Measurements from ENCODE around the gene TIAM2. TPM values are rescaled to one million over a fixed set of nuclear protein-coding genes. Genes with fewer than 3 reads are reported as not detected.
"Not testable (repeated sequence)": the region's sequence is repeated elsewhere in the genome, so short reads cannot be mapped to it uniquely, and the experiment has no call there.

TIAM2 gene
- total RNA-seq, 2 experiments from 2014 or later = 19.2 to 21.1 TPM

DNA sequence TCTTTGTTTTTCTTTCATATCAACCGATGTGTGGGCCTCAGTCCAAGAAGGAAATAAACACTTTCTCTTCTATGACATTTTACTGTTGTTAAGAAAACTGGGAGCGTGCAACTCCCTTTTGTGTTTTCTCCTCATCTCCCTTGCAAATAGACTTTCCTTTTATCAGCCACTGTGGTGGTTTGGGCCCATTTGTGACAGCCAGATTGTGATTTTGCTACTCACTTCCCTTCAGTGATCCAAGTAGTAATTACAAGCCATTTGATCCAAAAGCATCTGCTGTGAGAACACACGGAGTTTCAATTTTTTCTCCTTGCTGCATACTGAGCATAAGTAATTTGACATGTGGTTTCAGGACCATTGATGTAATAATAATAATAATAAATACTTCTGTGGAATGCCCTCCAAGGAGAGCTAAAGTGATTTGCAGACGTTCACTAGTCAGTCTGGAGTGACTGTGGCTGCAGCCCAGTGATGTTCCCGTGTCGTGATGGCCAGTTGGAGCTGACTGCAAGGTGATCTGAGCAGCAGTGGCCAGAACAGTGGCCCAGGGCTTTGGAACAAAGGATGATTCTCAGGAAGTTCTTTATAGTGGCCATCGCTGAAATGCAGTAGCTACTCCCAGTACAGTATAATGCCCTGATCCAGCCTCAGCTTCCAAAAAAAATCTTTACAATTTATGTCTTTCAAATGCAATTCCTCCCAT is 176.8 kb downstream of the TIAM2 start:
- ChIA-PET POLR2A (interaction anchor here (0.7 to 2.2 kb wide), 7 partner anchors 14 to 925 kb away, joined by 3 to 17 read pairs (median 4); no protein-coding TSS in a partner anchor), CTCF (interaction anchor here (0.7 to 3.1 kb wide), 7 partner anchors 13 to 243 kb away, joined by 3 to 17 read pairs (median 3); no protein-coding TSS in a partner anchor)

DNA sequence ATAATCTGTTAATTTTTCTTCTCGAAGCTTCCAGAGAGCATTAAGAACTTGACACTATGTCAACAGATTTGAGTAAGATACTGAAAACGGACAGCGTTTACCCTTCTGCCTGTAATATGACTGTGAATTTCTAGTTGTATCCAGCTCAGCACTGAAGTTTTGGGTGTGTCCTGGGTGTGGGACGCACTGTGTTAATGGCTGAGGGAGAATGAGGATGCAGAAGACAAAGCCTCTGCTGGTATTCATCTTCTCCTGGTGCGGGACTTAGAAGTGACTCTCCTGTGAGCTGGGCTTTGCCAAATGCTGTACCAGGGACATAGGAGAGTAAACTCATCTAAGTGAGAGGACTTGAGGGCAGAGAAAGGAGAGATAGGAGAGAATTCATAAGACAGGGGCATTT is 178.4 kb downstream of the TIAM2 start:
- ChIA-PET POLR2A (no interaction called here), CTCF (interaction anchor here (0.6 to 2.7 kb wide), 9 partner anchors 9 to 818 kb away, joined by 3 to 11 read pairs (median 5); no protein-coding TSS in a partner anchor)

DNA sequence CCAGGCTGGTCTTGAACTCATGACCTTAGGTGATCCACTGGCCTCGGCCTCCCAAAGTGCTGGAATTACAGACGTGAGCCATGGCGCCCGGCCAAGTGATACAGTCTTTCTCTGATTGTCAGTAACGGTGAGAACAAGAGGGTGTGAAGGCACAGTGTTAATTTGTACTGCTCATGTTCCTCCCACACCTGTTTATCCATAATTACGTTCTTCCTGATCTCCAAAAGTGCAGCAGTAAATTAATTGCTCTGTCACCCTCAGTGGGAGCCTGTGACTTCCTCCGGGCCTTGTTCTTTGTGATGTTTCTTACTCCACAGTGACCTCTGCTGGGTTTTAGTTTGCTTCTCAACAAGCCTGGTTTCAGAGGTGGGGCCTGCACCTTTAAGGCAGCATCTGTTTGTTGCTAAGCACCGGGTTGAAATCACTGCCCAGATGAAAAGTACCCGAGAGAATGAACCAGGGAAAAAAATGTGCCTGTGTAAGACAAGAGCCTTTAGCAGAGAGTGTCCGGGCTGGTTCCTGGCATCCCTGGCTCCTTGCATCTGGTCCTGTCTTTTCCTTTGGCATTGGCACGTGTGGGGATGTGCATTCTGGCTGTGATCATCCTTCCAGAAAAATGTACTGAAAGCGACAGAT is 179.6 kb downstream of the TIAM2 start:
- POLR2A ChIA-PET = no interaction called here
- CTCF ChIA-PET = interaction anchor here (1.0 to 1.2 kb wide), 2 partner anchors 21 to 246 kb away, joined by 6 to 7 read pairs; no protein-coding TSS in a partner anchor

DNA sequence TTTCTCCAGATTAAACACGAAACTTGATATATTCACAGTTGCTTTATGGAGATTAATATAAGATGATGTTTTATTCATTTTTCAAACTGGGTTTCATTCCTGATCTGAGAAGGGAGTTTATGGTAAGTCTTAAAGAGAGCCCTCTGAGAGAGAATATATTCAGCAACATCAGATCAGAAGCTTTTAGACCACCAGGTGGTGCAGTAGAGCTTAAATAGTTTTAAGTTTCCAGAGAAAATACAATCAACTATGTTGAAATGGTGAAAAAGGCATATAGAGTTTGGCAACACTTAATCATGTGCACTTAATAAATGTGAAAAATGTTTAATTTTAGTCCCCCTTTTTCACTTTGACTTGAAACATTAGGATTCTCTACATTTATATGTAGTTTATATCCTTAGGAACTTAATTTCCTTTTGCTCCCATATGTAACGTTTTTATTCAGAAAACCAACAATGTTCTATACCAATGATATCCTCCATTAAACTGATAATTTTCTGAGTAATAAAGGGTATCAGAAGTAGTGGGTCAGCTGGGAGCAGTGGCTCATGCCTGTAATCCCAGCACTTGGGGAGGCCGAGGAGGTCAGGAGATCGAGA is 182.3 kb downstream of the TIAM2 start:
- CTCF ChIA-PET = interaction anchor here (0.9 to 1.4 kb wide), 9 partner anchors 20 to 502 kb away, joined by 3 to 6 read pairs (median 4); no protein-coding TSS in a partner anchor
- POLR2A ChIA-PET = interaction anchor here (0.6 kb wide), 1 partner anchor 11 kb away, joined by 3 read pairs; no protein-coding TSS in a partner anchor

DNA sequence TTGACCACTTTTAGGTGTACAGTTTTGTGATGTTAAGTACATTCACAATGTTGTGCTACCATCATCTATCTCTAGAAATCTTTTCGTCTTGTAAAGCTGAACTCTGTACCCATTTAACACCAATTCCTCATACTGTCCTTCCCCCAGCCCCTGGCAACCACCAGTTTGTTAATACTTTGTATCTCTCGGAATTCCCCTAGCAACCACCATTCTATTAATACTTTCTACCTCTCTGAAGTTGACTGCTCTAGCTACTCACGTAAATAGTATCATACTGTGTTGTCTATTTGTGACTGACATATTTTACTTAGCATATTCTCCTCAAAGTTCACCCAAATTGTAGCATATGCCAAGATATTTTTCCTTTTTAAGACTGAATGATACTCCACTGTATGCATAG is 186.4 kb downstream of the TIAM2 start:
- ChIA-PET POLR2A (no interaction called here), CTCF (interaction anchor here (0.6 kb wide), 1 partner anchor 109 kb away, joined by 3 read pairs; no protein-coding TSS in a partner anchor)

DNA sequence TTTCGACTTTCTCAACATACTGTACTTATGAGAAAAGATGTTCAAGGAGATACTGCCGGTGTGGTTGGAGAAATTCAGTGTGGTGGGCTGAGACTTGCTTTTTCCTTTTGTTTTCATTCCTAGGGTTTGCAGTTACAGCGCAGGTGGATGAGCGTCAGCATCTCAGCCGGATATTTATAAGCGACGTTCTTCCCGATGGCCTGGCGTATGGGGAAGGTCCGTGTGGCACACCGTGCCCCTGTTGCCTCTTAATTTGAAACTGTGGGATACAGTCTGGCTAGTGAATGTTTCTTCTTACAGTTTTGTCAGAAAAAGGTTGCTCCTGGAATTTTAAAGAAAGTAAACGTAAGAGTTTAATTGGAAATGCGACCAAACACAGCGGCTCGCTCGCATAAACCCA is 187.0 kb downstream of the TIAM2 start:
- ChIA-PET POLR2A (no interaction called here), CTCF (interaction anchor here (0.6 kb wide), 1 partner anchor 108 kb away, joined by 3 read pairs; no protein-coding TSS in a partner anchor)

DNA sequence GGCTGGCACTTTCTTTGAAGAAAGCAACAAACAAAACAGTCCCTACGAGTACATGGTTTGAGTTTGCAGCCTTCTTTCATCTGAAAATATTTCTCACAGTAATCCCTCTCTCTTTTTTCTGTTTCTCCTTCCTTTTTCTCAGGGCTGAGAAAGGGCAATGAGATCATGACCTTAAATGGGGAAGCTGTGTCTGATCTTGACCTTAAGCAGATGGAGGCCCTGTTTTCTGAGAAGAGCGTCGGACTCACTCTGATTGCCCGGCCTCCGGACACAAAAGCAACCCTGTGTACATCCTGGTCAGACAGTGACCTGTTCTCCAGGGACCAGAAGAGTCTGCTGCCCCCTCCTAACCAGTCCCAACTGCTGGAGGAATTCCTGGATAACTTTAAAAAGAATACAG is 188.0 kb downstream of the TIAM2 start:
- POLR2A ChIA-PET = no interaction called here

DNA sequence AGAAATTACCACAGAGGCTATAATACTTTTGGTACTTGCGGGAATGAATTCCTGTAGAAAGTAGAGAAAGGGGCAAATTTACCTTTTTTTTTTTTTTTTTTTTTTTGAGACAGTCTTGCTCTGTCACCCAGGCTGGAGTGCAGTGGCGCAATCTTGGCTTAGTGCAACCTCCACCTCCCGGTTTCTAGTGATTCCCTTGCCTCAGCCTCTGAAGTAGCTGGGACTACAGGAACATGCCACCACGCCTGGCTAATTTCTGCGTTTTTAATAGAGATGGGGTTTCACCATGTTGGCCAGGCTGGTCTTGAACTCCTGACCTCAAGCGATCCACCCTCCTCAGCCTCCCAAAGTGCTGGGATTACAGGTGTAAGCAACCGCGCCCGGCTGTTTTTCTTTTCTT is 189.9 kb downstream of the TIAM2 start:
- POLR2A ChIA-PET, CTCF ChIA-PET: not testable (repeated sequence)

More for the DNA sequence above, 188.0 kb downstream of the TIAM2 start:
- CTCF ChIA-PET = no interaction called here

DNA sequence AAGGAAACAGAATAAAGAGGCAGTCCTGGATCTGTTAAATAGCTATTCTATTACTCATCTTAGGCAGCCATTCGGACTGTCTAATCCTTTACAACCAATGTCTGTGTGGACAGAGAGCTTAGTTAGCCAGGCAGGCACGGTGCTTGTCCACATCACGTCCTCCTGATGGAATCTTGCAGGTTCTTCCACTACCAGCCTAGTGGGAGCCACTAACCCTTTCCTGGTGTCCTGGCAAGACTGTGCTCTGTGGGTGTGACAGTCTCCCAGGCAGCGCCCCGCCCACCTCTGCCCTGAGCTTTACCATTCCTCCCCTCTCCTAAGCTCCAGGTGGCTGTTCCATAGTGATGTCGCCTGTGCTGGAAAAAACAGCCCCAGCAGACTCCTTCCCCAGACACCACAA is 190.4 kb downstream of the TIAM2 start:
- POLR2A ChIA-PET = interaction anchor here (1.0 kb wide), 1 partner anchor 15 kb away, joined by 5 read pairs; no protein-coding TSS in a partner anchor
- CTCF ChIA-PET = interaction anchor here (0.5 kb wide), 1 partner anchor 254 kb away, joined by 3 read pairs; no protein-coding TSS in a partner anchor

DNA sequence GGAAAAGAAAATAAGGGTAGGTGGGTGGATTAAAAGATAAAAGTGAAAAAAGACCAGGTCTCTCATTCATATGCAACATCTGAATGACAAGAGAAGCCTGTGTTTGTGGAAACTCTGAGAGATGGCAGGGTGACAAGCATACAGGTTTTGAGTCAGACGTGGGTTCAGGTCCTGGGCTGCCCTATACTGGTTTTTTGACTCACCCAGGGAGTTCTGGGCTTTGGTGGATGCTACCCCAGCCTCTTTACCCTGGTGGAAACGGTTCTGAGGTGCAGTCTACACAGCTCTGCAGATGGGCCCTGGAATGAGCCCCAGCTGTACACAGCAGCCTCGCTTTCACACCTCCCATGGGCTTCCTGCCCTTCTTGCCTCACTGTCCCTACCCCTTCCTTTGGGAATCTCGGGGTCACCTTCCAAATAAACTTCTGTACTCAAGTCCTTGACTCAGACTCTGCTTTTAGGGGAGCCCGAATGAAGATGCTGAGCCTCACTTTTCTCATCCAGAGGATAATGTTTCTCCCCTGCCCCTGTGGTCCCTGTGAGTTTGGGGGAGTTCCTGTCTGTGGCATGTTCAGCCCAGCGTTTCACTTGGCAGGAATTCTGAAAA is 191.0 kb downstream of the TIAM2 start:
- ChIA-PET POLR2A (interaction anchor here (1.0 kb wide), 1 partner anchor 15 kb away, joined by 5 read pairs; no protein-coding TSS in a partner anchor), CTCF (interaction anchor here (0.5 kb wide), 1 partner anchor 255 kb away, joined by 3 read pairs; no protein-coding TSS in a partner anchor)

DNA sequence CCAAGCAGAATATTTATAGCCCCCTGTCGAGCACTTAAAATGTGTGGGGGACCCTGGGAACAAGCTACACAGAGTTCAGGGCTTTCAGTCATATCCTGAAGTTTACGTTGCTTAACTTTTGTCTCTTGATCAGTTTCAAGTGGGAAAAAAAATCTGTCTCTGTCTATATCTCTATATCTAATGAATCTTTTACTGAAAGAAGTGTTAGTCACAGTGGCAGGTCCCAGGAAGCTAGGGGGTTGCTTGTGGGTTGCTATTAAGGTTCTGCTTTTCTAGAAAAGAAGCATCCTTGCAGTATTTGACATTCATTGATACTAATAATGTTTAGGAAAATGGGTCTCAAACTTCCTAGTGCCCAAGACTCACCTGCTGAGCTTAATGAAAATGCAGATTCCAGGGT is 192.0 kb downstream of the TIAM2 start:
- CTCF ChIA-PET = no interaction called here
- POLR2A ChIA-PET = interaction anchor here (0.6 kb wide), 1 partner anchor 271 kb away, joined by 7 read pairs; no protein-coding TSS in a partner anchor

DNA sequence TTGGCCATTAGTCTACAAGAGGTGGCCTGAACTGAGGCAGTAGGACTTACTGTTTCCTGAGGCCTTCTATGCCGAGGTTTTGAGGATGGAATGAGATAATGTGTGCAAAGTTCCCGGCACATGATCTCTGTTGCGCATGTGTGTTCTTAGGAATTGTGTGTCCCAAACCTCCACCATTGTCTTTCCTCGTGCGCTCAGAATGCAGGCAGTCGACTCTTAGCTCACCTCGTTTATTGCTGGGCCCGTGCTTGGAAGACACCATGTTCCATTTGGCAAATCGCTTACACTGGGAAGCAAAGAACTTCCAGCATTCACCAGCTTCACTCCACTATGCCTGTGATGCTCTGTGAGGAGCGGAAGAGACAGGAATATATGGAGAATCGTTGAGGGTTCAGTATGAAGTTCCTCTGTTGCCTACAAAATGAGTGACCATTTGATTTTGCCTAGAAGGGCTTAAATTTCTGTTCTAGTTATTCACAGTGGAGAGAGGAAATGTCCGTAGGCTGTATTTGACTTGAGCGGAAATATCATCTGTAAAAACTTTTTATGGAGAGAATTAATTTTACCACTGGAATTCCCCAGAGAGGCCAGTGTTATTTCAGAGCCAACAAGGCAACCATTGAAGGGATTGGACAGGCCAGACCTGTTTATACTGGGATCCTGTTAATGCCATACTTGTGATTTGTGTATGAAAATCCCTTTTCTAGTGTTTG is 193.0 kb downstream of the TIAM2 start:
- ChIA-PET CTCF (interaction anchor here (1.2 kb wide), 1 partner anchor 19 kb away, joined by 3 read pairs; no protein-coding TSS in a partner anchor), POLR2A (no interaction called here)

DNA sequence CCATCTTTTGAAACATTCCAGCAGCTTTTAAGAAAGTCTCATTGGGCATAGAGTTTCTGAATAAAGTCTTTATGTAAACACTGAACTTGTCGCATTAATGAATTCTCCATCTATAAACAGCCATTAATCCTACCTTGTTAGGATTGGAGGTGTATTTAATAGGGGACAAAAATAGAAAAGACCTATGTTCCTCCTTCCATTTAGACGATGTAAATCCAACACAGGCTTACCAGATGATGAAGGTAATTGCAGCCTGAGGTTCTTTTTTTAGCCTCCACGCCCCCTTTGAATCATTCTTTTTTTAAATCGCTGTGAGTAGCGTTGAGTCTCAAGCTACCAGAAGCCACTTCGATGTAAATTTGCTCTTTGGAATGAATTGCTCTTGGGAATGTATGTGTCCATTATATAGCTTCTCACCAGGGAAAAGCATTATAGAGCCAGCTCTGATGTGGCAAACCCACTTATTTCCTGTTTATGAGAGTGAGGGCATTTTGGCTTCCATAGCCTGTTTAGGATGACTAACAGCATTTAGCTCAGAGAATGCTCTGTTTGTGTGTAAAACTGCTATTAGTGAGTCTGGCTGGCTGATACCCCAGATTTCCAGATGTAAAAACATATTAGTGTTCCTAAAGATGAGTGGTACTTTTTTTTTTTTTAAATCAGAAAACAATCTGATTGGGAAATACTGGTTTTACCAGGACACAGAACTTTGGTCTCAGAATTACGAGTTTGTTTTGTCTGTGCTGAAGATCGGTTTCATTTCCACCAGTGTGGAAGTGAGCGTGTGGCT is 193.8 kb downstream of the TIAM2 start:
- ChIA-PET CTCF (interaction anchor here (0.7 to 1.2 kb wide), 2 partner anchors 19 to 1538 kb away, joined by 3 read pairs; no protein-coding TSS in a partner anchor), POLR2A (interaction anchor here (0.7 kb wide), 2 partner anchors 11 to 29 kb away, joined by 3 read pairs; no protein-coding TSS in a partner anchor)

DNA sequence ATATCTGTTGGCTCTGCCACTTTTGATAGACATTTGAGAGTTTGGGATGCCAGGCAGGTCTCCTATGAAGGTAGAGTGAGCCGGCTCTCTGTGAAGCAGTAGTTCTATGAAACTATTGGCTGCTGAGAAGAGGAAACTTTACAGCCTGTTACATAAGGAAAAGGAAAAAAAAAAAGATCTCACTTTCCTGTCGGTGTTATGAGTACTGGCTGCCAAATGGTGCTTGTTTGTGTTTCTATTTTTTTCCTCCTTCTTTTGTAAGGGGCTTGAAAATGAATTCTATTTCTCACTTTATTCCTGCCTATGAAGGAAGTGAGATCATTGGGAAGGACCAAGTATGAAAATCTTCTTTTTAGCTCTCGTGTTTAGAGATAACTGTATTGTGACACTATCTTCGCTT is 195.6 kb downstream of the TIAM2 start:
- ChIA-PET POLR2A (no interaction called here), CTCF (no interaction called here)

DNA sequence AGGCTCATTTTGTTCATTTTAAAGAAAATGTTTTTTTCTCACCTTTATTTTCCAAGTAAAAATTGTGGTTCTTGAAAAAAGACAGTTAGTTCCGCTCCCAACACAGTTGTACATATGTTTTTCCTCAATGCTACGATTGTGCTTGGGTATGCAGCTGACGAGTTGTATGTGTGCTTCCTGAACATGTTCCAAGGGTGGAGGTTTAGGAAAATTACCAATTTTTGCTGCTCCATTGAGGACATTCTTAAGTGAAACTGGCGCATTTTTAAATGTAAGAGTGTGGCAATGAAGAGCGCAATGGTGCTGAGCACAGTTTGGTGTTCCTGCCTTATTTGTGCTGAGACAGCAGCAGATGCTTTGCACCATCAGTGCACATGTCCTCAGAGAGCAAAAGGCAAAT is 198.4 kb downstream of the TIAM2 start:
- ChIA-PET POLR2A (no interaction called here), CTCF (no interaction called here)

DNA sequence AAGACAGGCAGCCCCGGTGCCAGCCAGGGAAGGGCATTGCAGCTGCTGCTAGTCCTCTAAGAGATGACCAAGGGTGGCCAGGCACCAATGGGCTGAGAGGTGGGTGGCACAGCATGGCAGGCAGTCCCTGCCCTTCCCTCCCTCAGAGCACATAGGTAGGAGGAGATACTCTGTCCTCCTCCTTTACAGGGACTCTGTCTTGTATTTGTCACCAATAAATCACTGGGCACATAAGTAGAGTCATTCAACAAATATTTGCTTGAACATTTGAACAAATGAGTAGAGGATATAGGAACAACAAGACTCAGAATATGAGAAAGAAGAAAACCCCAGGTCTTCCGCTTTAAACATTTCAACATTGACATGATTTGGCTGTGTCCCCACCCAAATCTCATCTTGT is 199.3 kb downstream of the TIAM2 start:
- ChIA-PET CTCF (no interaction called here), POLR2A (no interaction called here)

DNA sequence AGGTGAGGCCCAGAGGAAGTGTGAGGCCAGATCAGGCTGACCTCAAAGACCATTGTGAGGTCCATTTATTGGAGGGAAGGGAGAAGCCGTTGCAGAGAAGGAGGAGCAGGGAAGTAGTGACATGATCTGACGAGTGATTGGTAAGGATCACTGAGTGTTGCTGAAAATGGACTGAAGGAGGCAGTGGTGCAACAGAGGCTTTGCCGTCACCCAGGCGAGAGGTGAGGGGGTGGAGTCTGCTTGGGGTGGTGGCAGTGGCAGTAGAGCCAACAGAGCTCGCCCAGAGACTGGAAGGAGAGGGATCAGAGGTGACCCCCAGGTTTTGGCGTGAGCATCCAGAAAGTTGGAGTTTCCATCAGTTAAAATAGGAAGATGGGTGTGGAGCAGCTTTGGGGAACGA is 200.8 kb downstream of the TIAM2 start:
- ChIA-PET POLR2A (no interaction called here), CTCF (no interaction called here)

DNA sequence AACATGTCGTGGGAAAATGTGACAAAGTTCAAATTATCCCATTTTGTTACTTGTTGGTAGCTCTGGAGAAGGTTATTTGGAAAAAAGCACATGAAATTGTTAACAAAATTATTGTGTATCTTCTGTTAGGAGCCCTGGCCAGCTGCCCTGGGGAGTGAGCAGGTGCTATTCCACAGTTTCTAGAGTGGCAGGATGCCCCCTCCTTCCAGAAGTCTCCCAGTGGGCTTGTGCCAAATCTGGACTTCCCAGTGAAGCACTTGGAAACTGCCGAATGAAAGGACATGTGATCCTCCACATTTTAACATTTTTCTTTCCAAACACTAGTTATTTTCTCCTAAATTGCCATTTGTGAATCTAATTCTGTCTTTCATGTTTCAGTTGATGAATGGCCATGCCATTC is 201.8 kb downstream of the TIAM2 start:
- CTCF ChIA-PET = interaction anchor here (0.6 kb wide), 1 partner anchor 19 kb away, joined by 3 read pairs; no protein-coding TSS in a partner anchor
- POLR2A ChIA-PET = no interaction called here
